LNCAP (cell line): ENCODE measurements around the gene LRRC3C.

Source experiments
- TF ChIP-seq, protein P1 (sequence below): fragments of 450-650 bp; IDR thresholded peaks from 2 replicates; pipeline ENCODE4 v1.5.1; 2017; ENCODE audit warnings: mild to moderate bottlenecking

Gene LRRC3C, protein sequence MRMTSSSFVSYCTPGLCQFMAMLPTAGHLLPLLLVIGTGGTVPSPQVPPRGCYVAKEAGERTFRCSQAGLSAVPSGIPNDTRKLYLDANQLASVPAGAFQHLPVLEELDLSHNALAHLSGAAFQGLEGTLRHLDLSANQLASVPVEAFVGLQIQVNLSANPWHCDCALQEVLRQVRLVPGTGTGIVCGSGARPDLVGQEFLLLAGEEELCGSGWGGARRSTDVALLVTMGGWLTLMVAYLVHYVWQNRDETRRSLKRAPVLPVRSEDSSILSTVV

DNA sequence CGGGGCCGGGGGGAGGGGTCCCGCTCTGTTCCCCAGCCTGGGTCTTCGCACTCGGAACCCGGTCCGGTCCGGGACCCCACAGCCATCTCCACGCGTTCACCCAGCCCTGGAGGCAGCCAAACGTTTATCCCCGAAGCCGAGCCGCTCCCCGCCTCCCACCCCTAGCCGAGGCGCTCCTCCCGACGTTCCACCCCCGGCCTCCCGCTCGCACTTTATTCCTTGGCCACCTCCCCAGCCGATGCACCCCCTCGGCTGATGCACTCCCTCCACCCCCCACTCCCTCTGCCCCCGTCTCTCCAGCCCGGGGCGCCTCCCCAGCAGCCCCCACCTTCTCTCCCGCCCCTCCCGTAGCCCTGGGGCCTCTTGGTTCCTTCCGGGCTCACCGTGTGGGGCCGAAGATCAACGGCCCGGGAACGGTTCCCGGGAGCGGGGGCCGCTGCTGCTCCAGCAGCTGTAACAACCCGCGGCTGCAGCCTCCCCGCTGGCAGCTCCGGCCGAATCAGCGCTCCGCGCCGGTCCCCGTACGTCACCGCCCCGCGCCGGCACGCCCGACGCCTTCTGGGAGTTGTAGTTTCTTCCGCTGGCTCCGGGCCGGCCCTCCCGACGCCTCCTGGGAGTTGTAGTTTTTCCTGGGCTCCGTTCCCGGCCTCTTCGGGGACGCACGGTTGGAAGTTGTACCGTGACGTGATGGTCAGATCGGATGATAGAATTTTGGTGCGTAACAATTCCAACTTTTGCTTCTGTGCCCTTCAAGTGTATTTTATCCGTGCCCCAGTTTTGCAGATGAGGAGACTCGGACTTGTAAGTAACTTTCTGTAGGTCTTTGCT is at the start of gene LRRC3C, which contains the start of gene ORMDL3:
TSS of gene LRRC3C (plus strand) at position 632 of the 828 bp plus-strand sequence. CDS start 13,792 bp downstream, outside the sequence.
TSS of gene ORMDL3 (minus strand) at position 501 of the 828 bp plus-strand sequence. CDS start 3,398 bp downstream, outside the sequence.
- TF ChIP-seq, protein P1, sequence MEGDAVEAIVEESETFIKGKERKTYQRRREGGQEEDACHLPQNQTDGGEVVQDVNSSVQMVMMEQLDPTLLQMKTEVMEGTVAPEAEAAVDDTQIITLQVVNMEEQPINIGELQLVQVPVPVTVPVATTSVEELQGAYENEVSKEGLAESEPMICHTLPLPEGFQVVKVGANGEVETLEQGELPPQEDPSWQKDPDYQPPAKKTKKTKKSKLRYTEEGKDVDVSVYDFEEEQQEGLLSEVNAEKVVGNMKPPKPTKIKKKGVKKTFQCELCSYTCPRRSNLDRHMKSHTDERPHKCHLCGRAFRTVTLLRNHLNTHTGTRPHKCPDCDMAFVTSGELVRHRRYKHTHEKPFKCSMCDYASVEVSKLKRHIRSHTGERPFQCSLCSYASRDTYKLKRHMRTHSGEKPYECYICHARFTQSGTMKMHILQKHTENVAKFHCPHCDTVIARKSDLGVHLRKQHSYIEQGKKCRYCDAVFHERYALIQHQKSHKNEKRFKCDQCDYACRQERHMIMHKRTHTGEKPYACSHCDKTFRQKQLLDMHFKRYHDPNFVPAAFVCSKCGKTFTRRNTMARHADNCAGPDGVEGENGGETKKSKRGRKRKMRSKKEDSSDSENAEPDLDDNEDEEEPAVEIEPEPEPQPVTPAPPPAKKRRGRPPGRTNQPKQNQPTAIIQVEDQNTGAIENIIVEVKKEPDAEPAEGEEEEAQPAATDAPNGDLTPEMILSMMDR: no peak

DNA sequence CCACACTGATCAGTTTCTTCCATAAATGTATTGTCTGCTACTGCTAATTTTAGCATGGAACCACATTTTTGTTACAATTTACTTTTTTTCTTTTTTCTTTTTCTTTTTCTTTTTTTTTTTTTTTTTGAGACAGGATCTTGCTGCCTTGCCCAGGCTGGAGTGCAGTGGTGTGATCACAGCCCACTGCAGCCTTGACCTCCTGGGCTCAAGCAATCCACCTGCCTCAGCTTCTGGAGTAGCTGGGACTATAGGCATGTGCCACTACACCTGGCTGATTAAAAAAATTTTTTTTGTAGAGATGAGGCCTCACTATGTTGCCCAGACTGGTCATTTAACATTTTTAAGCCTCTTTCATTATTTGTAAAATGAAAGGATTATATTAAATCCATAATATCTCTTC is 40.5 kb upstream of the LRRC3C start:
- TF ChIP-seq, protein P1: no peak

DNA sequence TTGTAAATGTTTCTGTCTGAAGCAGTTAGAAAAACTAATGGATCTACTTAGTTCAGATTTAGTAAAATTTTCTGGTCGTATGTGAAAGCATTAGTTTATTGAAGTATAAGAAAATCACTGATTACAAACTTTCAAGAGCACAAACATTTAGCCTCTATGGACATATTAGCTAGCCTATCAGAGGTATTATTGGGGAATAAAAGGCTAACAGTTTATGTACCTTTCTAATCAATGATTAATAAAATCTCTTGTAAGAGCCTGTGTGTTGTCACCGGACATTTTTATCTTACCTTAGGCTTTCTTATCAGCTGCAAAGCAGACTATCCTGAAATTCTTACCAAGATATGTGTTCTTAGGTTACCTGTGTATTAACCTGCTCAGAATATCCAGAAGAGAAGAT is 38.3 kb upstream of the LRRC3C start:
- TF ChIP-seq, protein P1: no peak

DNA sequence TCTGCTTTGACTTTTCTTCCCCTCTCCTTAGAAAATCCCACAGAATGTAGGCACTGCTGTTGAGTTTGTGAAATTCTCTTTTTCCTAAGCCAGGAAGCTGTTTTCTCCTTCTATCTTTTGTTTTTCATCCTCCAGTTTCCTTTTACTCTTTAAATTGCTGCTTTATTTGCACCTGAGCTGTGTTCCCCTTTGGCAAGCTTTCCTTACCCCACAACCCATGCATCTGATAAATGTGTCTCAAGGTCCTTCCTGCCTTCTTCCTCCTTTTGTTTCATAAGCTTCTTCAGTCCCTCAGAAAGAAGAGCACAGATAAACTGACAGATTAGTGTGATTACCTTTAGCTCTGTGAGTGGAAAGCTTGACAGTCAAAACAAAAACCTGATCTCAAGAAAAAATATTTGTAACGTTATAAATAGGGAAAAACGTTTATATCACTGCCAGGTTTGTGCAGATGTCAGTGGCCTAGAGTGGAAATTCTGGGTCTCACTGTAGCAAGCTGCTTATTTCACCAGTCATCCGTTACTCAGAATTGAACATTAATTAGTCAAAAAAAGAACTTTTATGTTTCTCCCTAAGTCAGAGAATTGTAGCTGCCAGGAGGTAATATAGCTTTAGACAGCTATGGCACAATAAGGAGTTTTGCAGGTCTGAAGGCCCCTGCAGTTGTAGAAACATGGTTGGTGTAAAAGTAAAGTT is 32.7 kb upstream of the LRRC3C start:
- TF ChIP-seq, protein P1: no peak

DNA sequence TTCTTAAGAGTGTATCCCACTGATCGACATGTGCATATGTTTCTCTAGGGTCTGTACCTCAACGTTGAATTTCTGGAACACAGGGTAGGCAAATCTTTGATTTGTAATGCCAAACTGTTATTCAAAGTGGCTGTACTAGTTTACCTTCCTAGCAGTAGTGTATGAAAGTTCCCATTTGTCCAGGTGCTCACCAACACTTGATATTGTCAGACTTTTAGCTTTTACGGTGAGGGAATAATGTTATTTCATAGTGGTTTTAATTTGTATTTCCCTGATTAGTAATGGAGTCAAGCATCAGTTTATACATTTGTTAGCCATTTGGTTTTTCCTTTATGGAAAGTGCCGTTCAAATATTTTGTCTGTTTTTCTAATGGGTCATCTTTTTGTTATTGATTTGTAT is 29.4 kb upstream of the LRRC3C start:
- TF ChIP-seq, protein P1: no peak

DNA sequence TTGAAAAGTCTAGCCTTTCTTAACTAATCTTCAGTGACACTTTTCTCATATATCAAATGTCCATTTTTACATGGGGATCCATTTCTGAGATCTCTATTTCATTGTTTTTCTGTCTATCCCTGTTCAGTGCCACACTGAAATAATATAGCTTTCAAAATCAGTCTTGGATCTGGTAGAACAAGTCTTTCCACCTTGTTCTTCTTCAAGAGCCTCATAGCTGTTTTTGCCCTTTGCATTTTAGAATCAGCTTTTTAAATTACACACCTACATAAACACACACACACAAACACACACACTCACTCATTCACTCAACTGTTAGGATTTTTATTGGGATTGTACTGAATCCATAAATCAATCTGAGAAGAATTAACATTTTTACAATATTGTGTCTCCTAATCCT is 28.3 kb upstream of the LRRC3C start:
- TF ChIP-seq, protein P1: no peak

DNA sequence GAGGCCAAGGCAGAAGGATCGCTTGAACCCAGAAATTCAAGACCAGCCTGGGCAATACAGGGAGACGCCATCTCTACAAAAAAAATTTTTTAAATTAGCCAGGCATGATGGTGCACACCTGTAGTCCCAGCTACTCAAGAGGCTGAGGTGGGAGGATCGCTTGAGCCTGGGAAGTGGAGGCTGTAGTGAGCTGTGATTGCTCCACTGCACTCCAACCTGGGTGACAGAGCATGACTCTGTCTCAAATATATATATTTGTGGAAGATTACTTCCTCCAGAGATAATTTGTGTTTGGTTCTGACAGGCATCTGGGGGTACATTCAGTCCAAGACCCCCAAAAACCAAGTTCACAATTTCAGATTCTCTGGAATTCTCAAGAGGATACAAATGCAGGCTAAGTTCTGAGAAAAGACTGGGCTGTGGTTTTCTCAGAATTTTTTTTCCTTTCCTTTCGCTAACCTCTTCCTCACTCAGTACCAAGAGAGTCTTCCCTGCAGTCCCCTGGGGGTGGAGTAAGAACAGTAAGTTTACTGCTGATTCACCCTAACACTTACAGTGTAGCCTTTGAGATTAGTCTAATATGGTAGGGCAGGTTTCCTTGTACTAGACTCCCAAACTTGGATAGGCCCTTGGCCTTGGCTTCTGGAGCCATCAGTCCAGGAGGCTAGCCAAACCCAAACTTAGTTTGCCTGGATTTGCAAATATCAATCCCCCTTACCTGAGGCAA is 24.2 kb upstream of the LRRC3C start:
- TF ChIP-seq, protein P1: no peak
